Tibial nerve (tissue), 3 donors: ENCODE results near the gene MYO1G.

Source experiments
- POLR2A ChIP-seq, 2 donors: fragments of 450-650 bp; IDR thresholded peaks; one replicate each; pipeline ENCODE4 v1.6.1; 2017; ENCODE audit warnings: antibody characterized with exemption in 2 of 2, mild to moderate bottlenecking in 2 of 2, moderate library complexity in 2 of 2
- TF ChIP-seq, protein P1 (sequence below), 5 experiments: fragments of 200-600 bp in 3 of 5; fragments of 450-650 bp in 2 of 5; sonication (generic) in 3 of 5; IDR thresholded peaks; one replicate each; pipeline ENCODE4 v1.5.1; 2016 to 2019; ENCODE audit warnings: antibody characterized with exemption in 5 of 5, mild to moderate bottlenecking in 3 of 5, moderate library complexity in 2 of 5

DNA sequence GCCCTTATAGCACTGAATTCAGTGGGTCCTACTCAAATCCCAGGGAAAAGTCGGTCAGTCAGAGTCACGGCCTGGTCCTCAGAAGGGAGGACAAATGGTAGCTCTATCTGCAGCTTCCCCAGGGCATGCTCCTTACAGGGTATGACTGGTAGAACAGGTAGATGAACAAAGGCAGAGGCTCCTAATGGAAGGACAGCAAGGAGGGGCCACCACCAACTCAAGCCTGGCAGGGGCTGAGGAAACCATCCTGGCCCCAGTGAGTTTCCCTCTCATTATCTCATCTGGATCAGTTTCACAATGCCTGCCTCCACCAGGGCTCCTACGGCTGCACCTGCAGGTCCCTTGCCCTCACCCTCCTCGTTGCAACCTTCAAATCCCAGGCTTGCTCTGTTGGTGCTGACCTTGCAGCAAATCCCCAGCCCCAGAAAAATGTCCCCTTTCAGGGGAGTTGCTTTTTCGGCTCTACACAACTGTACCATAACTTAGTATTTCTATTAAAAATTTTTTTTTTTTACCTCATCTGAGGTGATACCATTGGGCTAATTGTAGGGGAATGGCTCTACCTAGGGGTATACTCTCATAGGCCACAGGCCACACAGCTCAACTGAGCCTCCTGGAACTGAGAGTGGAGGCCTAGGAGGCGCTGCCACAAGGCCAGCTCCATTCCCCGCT, 2.4 kb upstream of the MYO1G start:
- TF ChIP-seq, protein P1, sequence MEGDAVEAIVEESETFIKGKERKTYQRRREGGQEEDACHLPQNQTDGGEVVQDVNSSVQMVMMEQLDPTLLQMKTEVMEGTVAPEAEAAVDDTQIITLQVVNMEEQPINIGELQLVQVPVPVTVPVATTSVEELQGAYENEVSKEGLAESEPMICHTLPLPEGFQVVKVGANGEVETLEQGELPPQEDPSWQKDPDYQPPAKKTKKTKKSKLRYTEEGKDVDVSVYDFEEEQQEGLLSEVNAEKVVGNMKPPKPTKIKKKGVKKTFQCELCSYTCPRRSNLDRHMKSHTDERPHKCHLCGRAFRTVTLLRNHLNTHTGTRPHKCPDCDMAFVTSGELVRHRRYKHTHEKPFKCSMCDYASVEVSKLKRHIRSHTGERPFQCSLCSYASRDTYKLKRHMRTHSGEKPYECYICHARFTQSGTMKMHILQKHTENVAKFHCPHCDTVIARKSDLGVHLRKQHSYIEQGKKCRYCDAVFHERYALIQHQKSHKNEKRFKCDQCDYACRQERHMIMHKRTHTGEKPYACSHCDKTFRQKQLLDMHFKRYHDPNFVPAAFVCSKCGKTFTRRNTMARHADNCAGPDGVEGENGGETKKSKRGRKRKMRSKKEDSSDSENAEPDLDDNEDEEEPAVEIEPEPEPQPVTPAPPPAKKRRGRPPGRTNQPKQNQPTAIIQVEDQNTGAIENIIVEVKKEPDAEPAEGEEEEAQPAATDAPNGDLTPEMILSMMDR (IDR thresholded peaks at IDR 0.05) = no peak
- no peak for TF ChIP-seq POLR2A (IDR thresholded peaks at IDR 0.05)
